Mammary epithelial cell (primary cell): ENCODE results near the gene KLHL5.

Source experiments
- EZH2 ChIP-seq: IDR thresholded peaks from 2 replicates; pipeline ENCODE4 v1.6.1; 2012; ENCODE audit warnings: low read length, inconsistent platforms, borderline replicate concordance
- TF ChIP-seq, protein P1 (sequence below), 2 donors: IDR thresholded peaks in 1 of 2; conservative IDR thresholded peaks in 1 of 2; 2 replicates each; pipeline ENCODE4 v1.5.1; 2011 to 2012; ENCODE audit warnings: inconsistent platforms in 2 of 2, low read length in 2 of 2, mild to moderate bottlenecking in 2 of 2, control low read depth in 1 of 2, low read depth in 1 of 2; ENCODE audit not compliant: insufficient read depth in 1 of 2; ENCODE audit errors: extremely low read depth in 1 of 2

- TF ChIP-seq, protein P1, sequence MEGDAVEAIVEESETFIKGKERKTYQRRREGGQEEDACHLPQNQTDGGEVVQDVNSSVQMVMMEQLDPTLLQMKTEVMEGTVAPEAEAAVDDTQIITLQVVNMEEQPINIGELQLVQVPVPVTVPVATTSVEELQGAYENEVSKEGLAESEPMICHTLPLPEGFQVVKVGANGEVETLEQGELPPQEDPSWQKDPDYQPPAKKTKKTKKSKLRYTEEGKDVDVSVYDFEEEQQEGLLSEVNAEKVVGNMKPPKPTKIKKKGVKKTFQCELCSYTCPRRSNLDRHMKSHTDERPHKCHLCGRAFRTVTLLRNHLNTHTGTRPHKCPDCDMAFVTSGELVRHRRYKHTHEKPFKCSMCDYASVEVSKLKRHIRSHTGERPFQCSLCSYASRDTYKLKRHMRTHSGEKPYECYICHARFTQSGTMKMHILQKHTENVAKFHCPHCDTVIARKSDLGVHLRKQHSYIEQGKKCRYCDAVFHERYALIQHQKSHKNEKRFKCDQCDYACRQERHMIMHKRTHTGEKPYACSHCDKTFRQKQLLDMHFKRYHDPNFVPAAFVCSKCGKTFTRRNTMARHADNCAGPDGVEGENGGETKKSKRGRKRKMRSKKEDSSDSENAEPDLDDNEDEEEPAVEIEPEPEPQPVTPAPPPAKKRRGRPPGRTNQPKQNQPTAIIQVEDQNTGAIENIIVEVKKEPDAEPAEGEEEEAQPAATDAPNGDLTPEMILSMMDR (conservative IDR thresholded peaks at IDR 0.05 in 1 of 2, IDR thresholded peaks at IDR 0.05 in 1 of 2; ENCODE audit: extremely low read depth in 1 of 2, insufficient read depth in 1 of 2, low read depth in 1 of 2, low read length in 2 of 2): no peak
- TF ChIP-seq EZH2: no peak
Measured at GRCh38 chr4:39067031-39067430, 5.0 kb downstream of the KLHL5 start.
